HEK293 (cell line): ENCODE data around the gene B4GALNT1.

Source experiments
- CTCF ChIA-PET: fragments of 350-600 bp; formaldehyde crosslinking; extraction: SDS; loops from one replicate; lab custom pipeline; 2021; ENCODE audit warnings: antibody characterized with exemption; lab: Yijun Ruan, JAX
- POLR2A ChIA-PET: fragments of 300-600 bp; formaldehyde crosslinking; extraction: SDS; loops from one replicate; lab custom pipeline; 2020; ENCODE audit warnings: antibody characterized with exemption, inconsistent platforms; lab: Yijun Ruan, JAX
- H3K27ac ChIP-seq: fragments of 200-500 bp; sonication (Bioruptor generic); 2 replicates; pipeline ENCODE4 v1.5.1; 2014; ENCODE audit warnings: low read depth, low read length, control low read depth, inconsistent platforms; ENCODE audit errors: extremely low read depth
- H3K36me3 ChIP-seq, 2 experiments: fragments of 200-500 bp in 1 of 2; sonication (Bioruptor generic) in 1 of 2; 1 replicate in 1 of 2; 2 replicates in 1 of 2; pipeline ENCODE4 v1.5.1; 2014 to 2017; ENCODE audit warnings: inconsistent platforms in 2 of 2, low read length in 2 of 2; ENCODE audit not compliant: control insufficient read depth in 2 of 2, insufficient read depth in 1 of 2
- H3K4me1 ChIP-seq: fragments of 200-500 bp; sonication (Bioruptor generic); 2 replicates; pipeline ENCODE4 v1.5.1; 2014; ENCODE audit warnings: mild to moderate bottlenecking, low read length, inconsistent platforms; ENCODE audit not compliant: control insufficient read depth, insufficient read depth
- H3K4me3 ChIP-seq: 2 replicates; pipeline ENCODE4 v1.5.1; 2011; ENCODE audit warnings: low read depth, mild to moderate bottlenecking, control low read depth, low read length, moderate library complexity
- H3K9me3 ChIP-seq: fragments of 200-500 bp; sonication (Bioruptor generic); 2 replicates; pipeline ENCODE4 v1.5.1; 2014; ENCODE audit warnings: low read depth, low read length, inconsistent platforms; ENCODE audit not compliant: control insufficient read depth, insufficient read depth
- EGR2 ChIP-seq: fragments of 450-650 bp; formaldehyde crosslinking; IDR thresholded peaks from 2 replicates; pipeline ENCODE4 v1.5.1; 2016; ENCODE audit warnings: low read depth, missing biosample characterization, missing genetic modification characterization
- KLF10 ChIP-seq: fragments of 450-650 bp; IDR thresholded peaks from 2 replicates; pipeline ENCODE4 v1.5.1; 2018; ENCODE audit warnings: missing biosample characterization, mild to moderate bottlenecking, missing genetic modification characterization
- KLF16 ChIP-seq: fragments of 450-650 bp; formaldehyde crosslinking; IDR thresholded peaks from 2 replicates; pipeline ENCODE4 v1.5.1; 2017; ENCODE audit warnings: missing biosample characterization, missing genetic modification characterization
- KLF8 ChIP-seq: fragments of 450-650 bp; formaldehyde crosslinking; IDR thresholded peaks from 2 replicates; pipeline ENCODE4 v1.5.1; 2016; ENCODE audit warnings: missing biosample characterization, missing genetic modification characterization
- REPIN1 ChIP-seq: fragments of 450-650 bp; formaldehyde crosslinking; IDR thresholded peaks from 2 replicates; pipeline ENCODE4 v1.5.1; 2017; ENCODE audit warnings: missing biosample characterization, missing genetic modification characterization, low read depth
- SP3 ChIP-seq: fragments of 450-650 bp; formaldehyde crosslinking; IDR thresholded peaks from 2 replicates; pipeline ENCODE4 v1.5.1; 2016; ENCODE audit warnings: missing biosample characterization, missing genetic modification characterization
- SP7 ChIP-seq: fragments of 450-650 bp; formaldehyde crosslinking; IDR thresholded peaks from 2 replicates; pipeline ENCODE4 v1.5.1; 2016; ENCODE audit warnings: missing biosample characterization, missing genetic modification characterization
- ZBTB6 ChIP-seq: fragments of 450-650 bp; formaldehyde crosslinking; IDR thresholded peaks from 2 replicates; pipeline ENCODE4 v1.5.1; 2017; ENCODE audit warnings: missing biosample characterization, missing genetic modification characterization
- ZEB2 ChIP-seq: fragments of 450-650 bp; formaldehyde crosslinking; IDR thresholded peaks from 2 replicates; pipeline ENCODE4 v1.5.1; 2016; ENCODE audit warnings: missing biosample characterization, missing genetic modification characterization
- ZFHX2 ChIP-seq: fragments of 450-650 bp; formaldehyde crosslinking; conservative IDR thresholded peaks from 2 replicates; pipeline ENCODE4 v1.5.1; 2016; ENCODE audit warnings: missing biosample characterization, missing genetic modification characterization
- ZFP69B ChIP-seq: fragments of 450-650 bp; formaldehyde crosslinking; IDR thresholded peaks from 2 replicates; pipeline ENCODE4 v1.5.1; 2016; ENCODE audit warnings: missing biosample characterization, missing genetic modification characterization
- ZNF112 ChIP-seq: fragments of 450-650 bp; formaldehyde crosslinking; IDR thresholded peaks from 2 replicates; pipeline ENCODE4 v1.5.0; 2017; ENCODE audit warnings: missing biosample characterization, missing genetic modification characterization
- ZNF146 ChIP-seq: fragments of 450-650 bp; formaldehyde crosslinking; IDR thresholded peaks from 2 replicates; pipeline ENCODE4 v1.5.1; 2016; ENCODE audit warnings: missing biosample characterization, missing genetic modification characterization
- ZNF248 ChIP-seq: fragments of 450-650 bp; formaldehyde crosslinking; IDR thresholded peaks from 2 replicates; pipeline ENCODE4 v1.5.1; 2017; ENCODE audit warnings: missing biosample characterization, missing genetic modification characterization
- ZNF335 ChIP-seq: fragments of 450-650 bp; formaldehyde crosslinking; conservative IDR thresholded peaks from 2 replicates; pipeline ENCODE4 v1.5.1; 2016; ENCODE audit warnings: missing biosample characterization, missing genetic modification characterization
- ZNF394 ChIP-seq: fragments of 450-650 bp; formaldehyde crosslinking; IDR thresholded peaks from 2 replicates; pipeline ENCODE4 v1.5.1; 2016; ENCODE audit warnings: missing biosample characterization, missing genetic modification characterization, mild to moderate bottlenecking, moderate library complexity, borderline replicate concordance
- ZNF404 ChIP-seq: fragments of 450-650 bp; formaldehyde crosslinking; IDR thresholded peaks from 2 replicates; pipeline ENCODE4 v1.5.1; 2017; ENCODE audit warnings: missing biosample characterization, missing genetic modification characterization
- ZNF596 ChIP-seq: fragments of 450-650 bp; IDR thresholded peaks from 2 replicates; pipeline ENCODE4 v1.5.0; 2018; ENCODE audit warnings: missing biosample characterization, mild to moderate bottlenecking, missing genetic modification characterization, moderate library complexity
- ZNF600 ChIP-seq: fragments of 450-650 bp; formaldehyde crosslinking; IDR thresholded peaks from 2 replicates; pipeline ENCODE4 v1.5.1; 2016; ENCODE audit warnings: missing biosample characterization, missing genetic modification characterization
- ZNF658 ChIP-seq: fragments of 450-650 bp; formaldehyde crosslinking; IDR thresholded peaks from 2 replicates; pipeline ENCODE4; 2016; ENCODE audit warnings: missing biosample characterization, missing genetic modification characterization
- ZNF660 ChIP-seq: fragments of 450-650 bp; IDR thresholded peaks from 2 replicates; pipeline ENCODE4 v1.5.1; 2018; ENCODE audit warnings: missing biosample characterization, mild to moderate bottlenecking, missing genetic modification characterization
- ZNF692 ChIP-seq: fragments of 450-650 bp; formaldehyde crosslinking; IDR thresholded peaks from 2 replicates; pipeline ENCODE4 v1.5.1; 2016; ENCODE audit warnings: missing biosample characterization, missing genetic modification characterization
- TF ChIP-seq, protein P1 (sequence below): fragments of 450-650 bp; formaldehyde crosslinking; IDR thresholded peaks from 2 replicates; pipeline ENCODE4 v1.5.1; 2017; ENCODE audit warnings: missing biosample characterization, missing genetic modification characterization
- TF ChIP-seq, protein P2 (sequence below): fragments of 450-650 bp; formaldehyde crosslinking; IDR thresholded peaks from 2 replicates; pipeline ENCODE4 v1.5.1; 2016; ENCODE audit warnings: missing biosample characterization, missing genetic modification characterization

B4GALNT1 gene

DNA sequence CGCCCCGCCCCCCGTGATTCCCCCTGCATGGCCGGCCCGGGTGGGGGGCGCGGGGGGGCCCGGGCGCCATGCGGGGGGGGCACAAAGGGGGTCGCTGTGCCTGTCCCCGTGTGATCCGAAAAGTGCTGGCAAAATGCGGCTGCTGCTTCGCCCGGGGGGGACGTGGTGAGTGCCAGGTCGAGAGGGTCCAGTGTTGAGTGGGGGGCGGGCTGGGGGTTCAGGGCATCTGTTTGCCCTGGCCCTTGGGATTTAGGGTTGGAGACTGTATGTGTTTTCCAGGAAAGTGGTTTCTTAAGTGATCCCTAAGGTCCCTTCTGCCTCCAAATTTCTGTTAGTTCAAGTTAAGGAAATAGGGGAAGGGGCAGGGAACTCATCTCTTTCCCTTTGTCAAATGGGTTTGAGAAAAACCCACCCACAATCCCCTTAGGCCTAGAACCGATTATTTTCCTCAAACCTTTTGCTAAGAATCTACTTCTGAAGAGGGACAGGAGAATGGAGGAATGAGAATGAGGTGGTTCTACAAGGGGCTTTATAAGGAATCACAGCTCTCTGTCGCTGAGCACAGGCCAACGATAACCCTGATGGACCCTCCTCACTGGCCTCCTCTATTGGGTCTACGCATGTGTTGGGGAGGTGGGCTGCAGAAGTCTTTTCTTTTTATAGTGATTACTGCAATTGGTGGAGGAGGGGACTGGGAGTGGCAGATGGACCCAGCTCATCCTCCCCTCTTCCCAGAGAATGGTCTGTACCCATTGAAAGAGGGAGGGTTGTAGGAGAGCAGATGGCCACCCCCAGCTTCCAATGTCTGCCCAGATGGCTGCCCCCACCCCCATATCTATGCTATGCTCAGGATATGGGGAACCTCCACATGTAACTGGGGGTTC lies 20.9 kb downstream of the B4GALNT1 start (continued):
- TF ChIP-seq ZNF404: no peak
- TF ChIP-seq, protein P1, sequence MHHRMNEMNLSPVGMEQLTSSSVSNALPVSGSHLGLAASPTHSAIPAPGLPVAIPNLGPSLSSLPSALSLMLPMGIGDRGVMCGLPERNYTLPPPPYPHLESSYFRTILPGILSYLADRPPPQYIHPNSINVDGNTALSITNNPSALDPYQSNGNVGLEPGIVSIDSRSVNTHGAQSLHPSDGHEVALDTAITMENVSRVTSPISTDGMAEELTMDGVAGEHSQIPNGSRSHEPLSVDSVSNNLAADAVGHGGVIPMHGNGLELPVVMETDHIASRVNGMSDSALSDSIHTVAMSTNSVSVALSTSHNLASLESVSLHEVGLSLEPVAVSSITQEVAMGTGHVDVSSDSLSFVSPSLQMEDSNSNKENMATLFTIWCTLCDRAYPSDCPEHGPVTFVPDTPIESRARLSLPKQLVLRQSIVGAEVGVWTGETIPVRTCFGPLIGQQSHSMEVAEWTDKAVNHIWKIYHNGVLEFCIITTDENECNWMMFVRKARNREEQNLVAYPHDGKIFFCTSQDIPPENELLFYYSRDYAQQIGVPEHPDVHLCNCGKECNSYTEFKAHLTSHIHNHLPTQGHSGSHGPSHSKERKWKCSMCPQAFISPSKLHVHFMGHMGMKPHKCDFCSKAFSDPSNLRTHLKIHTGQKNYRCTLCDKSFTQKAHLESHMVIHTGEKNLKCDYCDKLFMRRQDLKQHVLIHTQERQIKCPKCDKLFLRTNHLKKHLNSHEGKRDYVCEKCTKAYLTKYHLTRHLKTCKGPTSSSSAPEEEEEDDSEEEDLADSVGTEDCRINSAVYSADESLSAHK (tag by site-specific recombination): no peak

DNA sequence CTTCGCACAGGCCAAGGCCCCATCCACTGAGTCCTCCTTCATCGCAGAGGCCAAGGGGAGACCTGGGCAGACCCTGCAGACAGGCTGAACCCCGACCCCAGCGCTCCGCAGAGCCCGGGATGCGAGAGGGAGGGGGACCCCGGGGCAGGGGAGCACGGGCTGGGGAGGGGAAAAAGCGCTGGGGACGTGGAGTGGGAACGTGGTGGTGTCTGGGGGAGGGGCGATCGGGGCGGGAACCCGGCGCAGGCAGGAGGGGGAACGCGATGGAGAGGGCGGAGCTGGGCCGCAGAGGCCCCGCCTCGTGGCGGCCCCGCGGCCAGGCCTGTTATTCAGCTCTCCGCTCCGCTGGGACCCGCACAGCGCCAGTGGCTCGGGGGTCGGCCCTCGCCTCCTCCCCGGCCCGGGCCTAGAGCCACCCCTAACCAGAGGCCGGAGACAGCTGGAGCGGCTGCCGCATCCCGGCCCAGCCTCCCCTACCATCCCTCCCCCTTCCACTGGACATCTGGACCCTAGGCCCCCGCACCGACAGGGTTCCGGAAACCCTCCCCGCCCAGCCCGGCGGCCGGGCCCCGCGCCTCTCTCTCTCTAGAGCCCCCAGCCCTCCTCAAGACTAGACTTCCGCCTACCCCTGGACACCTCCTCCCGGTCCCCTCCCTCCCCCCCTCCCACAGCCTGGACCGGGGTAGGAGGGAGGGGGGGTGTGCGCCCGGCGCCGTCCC lies 21.7 kb downstream of the B4GALNT1 start, which contains the start of gene ARHGEF25:
ARHGEF25 (plus strand) TSS at position 328 of the 719 bp plus-strand sequence. CDS start 460 bp downstream, outside the sequence.
- Histone ChIP-seq H3K4me3 (peak within 1 kb of the TSS; percentile 63), H3K36me3 (peaks cover 0 to 55% of the 10 kb centered on the region in 2 experiments; a peak in 1 of 3 replicates), H3K9me3 (no peaks in the 10 kb centered on the region), H3K27ac (peak within 1 kb of the TSS; percentile 64; the same call in 1 of the 2 replicates), H3K4me1 (peaks cover 2% of the 10 kb centered on the region)
- POLR2A ChIA-PET: interaction anchor here (0.6 to 1.4 kb wide), 8 partner anchors 8 to 304 kb away, joined by 3 to 7 read pairs (median 4); partner anchors contain the start of gene PIP4K2C
- CTCF ChIA-PET: interaction anchor here (1.0 to 2.5 kb wide), 2 partner anchors 28 to 115 kb away, joined by 3 to 9 read pairs; no protein-coding TSS in a partner anchor
- TF ChIP-seq EGR2 (tag by site-specific recombination) (0 out of 2 replicates have a peak, but pooled peaks have one; percentile 22), SP7 (tag by site-specific recombination) (peak; percentile 69), ZBTB6 (tag by site-specific recombination) (peak; percentile 26; the same call in 1 of the 2 replicates), ZNF146 (tag by site-specific recombination) (peak; percentile 4; the same call in 1 of the 2 replicates), ZFHX2 (tag by site-specific recombination) (peak; percentile 47), KLF16 (tag by site-specific recombination) (peak; percentile 81; the same call in 1 of the 2 replicates), ZNF596 (0 out of 2 replicates have a peak, but pooled peaks have one; percentile 5), ZNF335 (tag by site-specific recombination) (peak; percentile 85), ZNF248 (no peak), ZNF658 (tag by site-specific recombination) (no peak), REPIN1 (tag by site-specific recombination) (peak; percentile 40; the same call in 1 of the 2 replicates), SP3 (tag by site-specific recombination) (peak; percentile 90), KLF10 (tag by site-specific recombination) (0 out of 2 replicates have a peak, but pooled peaks have one; percentile 14), ZEB2 (tag by site-specific recombination) (peak; percentile 62; the same call in 1 of the 2 replicates), ZNF660 (tag by site-specific recombination) (0 out of 2 replicates have a peak, but pooled peaks have one; percentile 33), ZNF394 (tag by site-specific recombination) (peak; percentile 44; the same call in 1 of the 2 replicates), KLF8 (tag by site-specific recombination) (peak; percentile 48; the same call in 1 of the 2 replicates), ZNF112 (no peak), ZFP69B (peak; percentile 82; the same call in 1 of the 2 replicates), ZNF692 (peak; percentile 88), ZNF600 (tag by site-specific recombination) (peak; percentile 65; the same call in 1 of the 2 replicates)
- TF ChIP-seq, protein P2, sequence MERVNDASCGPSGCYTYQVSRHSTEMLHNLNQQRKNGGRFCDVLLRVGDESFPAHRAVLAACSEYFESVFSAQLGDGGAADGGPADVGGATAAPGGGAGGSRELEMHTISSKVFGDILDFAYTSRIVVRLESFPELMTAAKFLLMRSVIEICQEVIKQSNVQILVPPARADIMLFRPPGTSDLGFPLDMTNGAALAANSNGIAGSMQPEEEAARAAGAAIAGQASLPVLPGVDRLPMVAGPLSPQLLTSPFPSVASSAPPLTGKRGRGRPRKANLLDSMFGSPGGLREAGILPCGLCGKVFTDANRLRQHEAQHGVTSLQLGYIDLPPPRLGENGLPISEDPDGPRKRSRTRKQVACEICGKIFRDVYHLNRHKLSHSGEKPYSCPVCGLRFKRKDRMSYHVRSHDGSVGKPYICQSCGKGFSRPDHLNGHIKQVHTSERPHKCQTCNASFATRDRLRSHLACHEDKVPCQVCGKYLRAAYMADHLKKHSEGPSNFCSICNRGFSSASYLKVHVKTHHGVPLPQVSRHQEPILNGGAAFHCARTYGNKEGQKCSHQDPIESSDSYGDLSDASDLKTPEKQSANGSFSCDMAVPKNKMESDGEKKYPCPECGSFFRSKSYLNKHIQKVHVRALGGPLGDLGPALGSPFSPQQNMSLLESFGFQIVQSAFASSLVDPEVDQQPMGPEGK (tag by site-specific recombination): peak; percentile 91
